ENCODE results near the gene SCUBE1. TPM values are rescaled to one million over a fixed set of nuclear protein-coding genes. Genes with fewer than 3 reads are reported as not detected.

SCUBE1 gene
- polyA plus RNA-seq, 1 of the 3 experiments (the other 2 are of a cell fraction): 0.56 TPM

DNA sequence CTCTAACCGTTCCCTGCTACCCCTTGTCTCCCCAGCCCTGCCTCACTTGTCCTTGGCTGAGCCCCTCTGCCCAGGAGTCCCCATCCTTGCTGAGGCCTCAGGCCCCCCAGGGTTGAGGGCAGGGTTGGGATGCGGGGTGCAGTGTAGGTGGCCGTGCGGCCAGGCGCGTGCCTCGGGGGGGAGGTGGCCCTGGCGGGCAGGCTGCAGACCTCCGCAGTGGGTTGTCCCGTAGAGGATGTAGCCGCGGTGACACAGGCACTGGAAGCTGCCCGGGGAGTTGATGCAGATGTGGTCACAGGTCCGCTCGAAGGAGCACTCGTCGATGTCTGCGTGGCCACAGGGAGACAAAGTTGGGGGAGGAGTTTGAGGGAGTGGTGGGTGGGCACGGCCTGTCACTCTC is 114.3 kb downstream of the SCUBE1 start:
- CTCF ChIA-PET: interaction anchor here (0.8 to 4.9 kb wide), 5 partner anchors 45 to 158 kb away, joined by 3 to 66 read pairs (median 6); no protein-coding TSS in a partner anchor
- H2AFZ ChIP-seq (ENCODE audit: low read depth): no peak overlapping the region
- H3K4me1 ChIP-seq (ENCODE audit: control insufficient read depth in 1 of 2, insufficient read depth in 2 of 2, low read depth in 1 of 2, low read length in 1 of 2): peaks cover 0 to 14% of the 10 kb centered on the region in 2 experiments; a peak in 1 of 4 replicates
- H3K4me3 ChIP-seq (ENCODE audit: low read depth in 2 of 2, low read length in 1 of 2): no peak overlapping the region
- no peaks in the 10 kb centered on the region for H3F3A ChIP-seq (replicated peaks; ENCODE audit: insufficient read depth)
- 86% methylated on average over 12 of the region's 19 CpGs for WGBS (ENCODE audit: low lambda C conversion rate)
- H4K20me1 ChIP-seq (ENCODE audit: insufficient read depth): no peaks in the 10 kb centered on the region
- TF ChIP-seq ELF1 (IDR thresholded peaks at IDR 0.05) (no peak), NFIC (IDR thresholded peaks at IDR 0.05; ENCODE audit: borderline replicate concordance) (no peak), MEF2A (IDR thresholded peaks at IDR 0.05; ENCODE audit: borderline replicate concordance, low read depth) (no peak), EP300 (IDR thresholded peaks at IDR 0.05; ENCODE audit: borderline replicate concordance in 1 of 2, low read depth in 1 of 2, low read length in 1 of 2) (no peak), FOXJ3 (CRISPR knock-in tag; IDR thresholded peaks at IDR 0.05) (no peak), MXI1 (IDR thresholded peaks at IDR 0.05; ENCODE audit: low read depth, low read length) (no peak), SIN3A (IDR thresholded peaks at IDR 0.05; ENCODE audit: borderline replicate concordance, low read depth, low read length) (no peak), SMC3 (IDR thresholded peaks at IDR 0.05; ENCODE audit: low read depth, low read length) (no peak)
- TF ChIP-seq, protein P1, sequence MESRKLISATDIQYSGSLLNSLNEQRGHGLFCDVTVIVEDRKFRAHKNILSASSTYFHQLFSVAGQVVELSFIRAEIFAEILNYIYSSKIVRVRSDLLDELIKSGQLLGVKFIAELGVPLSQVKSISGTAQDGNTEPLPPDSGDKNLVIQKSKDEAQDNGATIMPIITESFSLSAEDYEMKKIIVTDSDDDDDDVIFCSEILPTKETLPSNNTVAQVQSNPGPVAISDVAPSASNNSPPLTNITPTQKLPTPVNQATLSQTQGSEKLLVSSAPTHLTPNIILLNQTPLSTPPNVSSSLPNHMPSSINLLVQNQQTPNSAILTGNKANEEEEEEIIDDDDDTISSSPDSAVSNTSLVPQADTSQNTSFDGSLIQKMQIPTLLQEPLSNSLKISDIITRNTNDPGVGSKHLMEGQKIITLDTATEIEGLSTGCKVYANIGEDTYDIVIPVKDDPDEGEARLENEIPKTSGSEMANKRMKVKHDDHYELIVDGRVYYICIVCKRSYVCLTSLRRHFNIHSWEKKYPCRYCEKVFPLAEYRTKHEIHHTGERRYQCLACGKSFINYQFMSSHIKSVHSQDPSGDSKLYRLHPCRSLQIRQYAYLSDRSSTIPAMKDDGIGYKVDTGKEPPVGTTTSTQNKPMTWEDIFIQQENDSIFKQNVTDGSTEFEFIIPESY (IDR thresholded peaks at IDR 0.05; ENCODE audit: borderline replicate concordance, low read depth): no peak
- TF ChIP-seq, protein P2, sequence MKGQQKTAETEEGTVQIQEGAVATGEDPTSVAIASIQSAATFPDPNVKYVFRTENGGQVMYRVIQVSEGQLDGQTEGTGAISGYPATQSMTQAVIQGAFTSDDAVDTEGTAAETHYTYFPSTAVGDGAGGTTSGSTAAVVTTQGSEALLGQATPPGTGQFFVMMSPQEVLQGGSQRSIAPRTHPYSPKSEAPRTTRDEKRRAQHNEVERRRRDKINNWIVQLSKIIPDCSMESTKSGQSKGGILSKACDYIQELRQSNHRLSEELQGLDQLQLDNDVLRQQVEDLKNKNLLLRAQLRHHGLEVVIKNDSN (IDR thresholded peaks at IDR 0.05; ENCODE audit: borderline replicate concordance, low read depth): no peak
- TF ChIP-seq, protein P3, sequence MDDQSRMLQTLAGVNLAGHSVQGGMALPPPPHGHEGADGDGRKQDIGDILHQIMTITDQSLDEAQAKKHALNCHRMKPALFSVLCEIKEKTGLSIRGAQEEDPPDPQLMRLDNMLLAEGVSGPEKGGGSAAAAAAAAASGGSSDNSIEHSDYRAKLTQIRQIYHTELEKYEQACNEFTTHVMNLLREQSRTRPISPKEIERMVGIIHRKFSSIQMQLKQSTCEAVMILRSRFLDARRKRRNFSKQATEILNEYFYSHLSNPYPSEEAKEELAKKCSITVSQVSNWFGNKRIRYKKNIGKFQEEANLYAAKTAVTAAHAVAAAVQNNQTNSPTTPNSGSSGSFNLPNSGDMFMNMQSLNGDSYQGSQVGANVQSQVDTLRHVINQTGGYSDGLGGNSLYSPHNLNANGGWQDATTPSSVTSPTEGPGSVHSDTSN (IDR thresholded peaks at IDR 0.05): no peak
- no peaks in the 10 kb centered on the region for H3K36me3 ChIP-seq (replicated peaks in 1 of 2; ENCODE audit: control insufficient read depth in 1 of 2, insufficient read depth in 2 of 2, low read length in 1 of 2)
- H3K9me2 ChIP-seq: no peaks in the 10 kb centered on the region
- no peak overlapping the region for H3K27ac ChIP-seq (ENCODE audit: low read depth in 2 of 2, low read length in 1 of 2)
- no peak overlapping the region for H3K9ac ChIP-seq
- no peaks in the 10 kb centered on the region for H3K27me3 ChIP-seq (ENCODE audit: insufficient read depth)
- H3K9me3 ChIP-seq: no peaks in the 10 kb centered on the region
- H3K79me2 ChIP-seq (ENCODE audit: insufficient read depth): no peaks in the 10 kb centered on the region
- no peak overlapping the region for H3K4me2 ChIP-seq
- POLR2A ChIA-PET: no interaction called here
- DNase-seq: no peak

DNA sequence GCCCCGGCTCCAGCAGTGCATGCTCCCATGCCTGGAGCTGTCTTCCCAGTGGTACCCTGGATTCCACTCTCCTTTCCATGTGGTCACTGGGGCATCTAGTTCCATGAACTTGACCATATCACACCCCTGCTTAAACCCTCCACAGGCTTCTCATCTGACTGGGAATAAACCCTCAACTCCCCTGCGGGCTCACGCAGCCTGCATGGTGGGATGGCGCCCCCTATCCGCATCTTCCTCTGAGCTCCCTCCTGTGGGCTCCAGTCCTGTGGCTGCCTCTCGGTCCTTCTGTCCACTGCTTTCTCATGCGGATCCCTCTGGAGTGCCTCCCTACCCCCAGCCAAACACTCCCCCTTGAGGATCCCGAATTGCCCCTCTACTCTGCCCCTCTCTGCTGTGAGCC is 114.8 kb downstream of the SCUBE1 start:
- H3K4me2 ChIP-seq: no peak overlapping the region
- ChIA-PET POLR2A (no interaction called here), CTCF (interaction anchor here (1.0 to 2.1 kb wide), 3 partner anchors 45 to 118 kb away, joined by 3 to 8 read pairs (median 6); no protein-coding TSS in a partner anchor)
- no peaks in the 10 kb centered on the region for H3K9me3 ChIP-seq
- no peaks in the 10 kb centered on the region for H4K20me1 ChIP-seq (ENCODE audit: insufficient read depth)
- H3K27me3 ChIP-seq (ENCODE audit: insufficient read depth): no peaks in the 10 kb centered on the region
- TF ChIP-seq, protein P4, sequence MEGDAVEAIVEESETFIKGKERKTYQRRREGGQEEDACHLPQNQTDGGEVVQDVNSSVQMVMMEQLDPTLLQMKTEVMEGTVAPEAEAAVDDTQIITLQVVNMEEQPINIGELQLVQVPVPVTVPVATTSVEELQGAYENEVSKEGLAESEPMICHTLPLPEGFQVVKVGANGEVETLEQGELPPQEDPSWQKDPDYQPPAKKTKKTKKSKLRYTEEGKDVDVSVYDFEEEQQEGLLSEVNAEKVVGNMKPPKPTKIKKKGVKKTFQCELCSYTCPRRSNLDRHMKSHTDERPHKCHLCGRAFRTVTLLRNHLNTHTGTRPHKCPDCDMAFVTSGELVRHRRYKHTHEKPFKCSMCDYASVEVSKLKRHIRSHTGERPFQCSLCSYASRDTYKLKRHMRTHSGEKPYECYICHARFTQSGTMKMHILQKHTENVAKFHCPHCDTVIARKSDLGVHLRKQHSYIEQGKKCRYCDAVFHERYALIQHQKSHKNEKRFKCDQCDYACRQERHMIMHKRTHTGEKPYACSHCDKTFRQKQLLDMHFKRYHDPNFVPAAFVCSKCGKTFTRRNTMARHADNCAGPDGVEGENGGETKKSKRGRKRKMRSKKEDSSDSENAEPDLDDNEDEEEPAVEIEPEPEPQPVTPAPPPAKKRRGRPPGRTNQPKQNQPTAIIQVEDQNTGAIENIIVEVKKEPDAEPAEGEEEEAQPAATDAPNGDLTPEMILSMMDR (IDR thresholded peaks at IDR 0.05): peak; percentile 33
- TF ChIP-seq RAD21 (IDR thresholded peaks at IDR 0.05; ENCODE audit: low read length): peak; percentile 46
- no peak for TF ChIP-seq NFIC (IDR thresholded peaks at IDR 0.05; ENCODE audit: borderline replicate concordance)
- no peaks in the 10 kb centered on the region for H3K36me3 ChIP-seq (replicated peaks in 1 of 2; ENCODE audit: control insufficient read depth in 1 of 2, insufficient read depth in 2 of 2, low read length in 1 of 2)
- peaks cover 0 to 9% of the 10 kb centered on the region in 2 experiments; a peak in 1 of 4 replicates for H3K4me1 ChIP-seq (ENCODE audit: control insufficient read depth in 1 of 2, insufficient read depth in 2 of 2, low read depth in 1 of 2, low read length in 1 of 2)
- no peak overlapping the region for H3K4me3 ChIP-seq (ENCODE audit: low read depth in 2 of 2, low read length in 1 of 2)
- no peaks in the 10 kb centered on the region for H3F3A ChIP-seq (replicated peaks; ENCODE audit: insufficient read depth)
- H3K27ac ChIP-seq (ENCODE audit: low read depth in 2 of 2, low read length in 1 of 2): no peak overlapping the region
- H3K9ac ChIP-seq: no peak overlapping the region
- H3K9me2 ChIP-seq: no peaks in the 10 kb centered on the region
- DNase-seq: peak; percentile 51
- H3K79me2 ChIP-seq (ENCODE audit: insufficient read depth): no peaks in the 10 kb centered on the region
- H2AFZ ChIP-seq (ENCODE audit: low read depth): no peak overlapping the region
- 54% methylated on average over 4 of the region's 8 CpGs for WGBS (ENCODE audit: low lambda C conversion rate)

All from SK-N-SH (cell line).